HG02763 (cell line): ENCODE measurements around the gene PSMG1.

Experiments used
- ATAC-seq: cut with Tn5 transposase; IDR thresholded peaks from one replicate; pipeline ENCODE4 v1.9.1; 2021; ENCODE audit warnings: mild to moderate bottlenecking, moderate library complexity; ENCODE audit not compliant: unreplicated experiment

The PSMG1 gene

GRCh38 chr21:39189857-39190604 is 6.8 kb upstream of the PSMG1 start:
- no peak for ATAC-seq

GRCh38 chr21:39188521-39189139 is 5.4 kb upstream of the PSMG1 start:
- ATAC-seq: no peak

GRCh38 chr21:39187141-39187540 is 3.9 kb upstream of the PSMG1 start:
- ATAC-seq: no peak

GRCh38 chr21:39186676-39187075 is 3.4 kb upstream of the PSMG1 start:
- no peak for ATAC-seq

GRCh38 chr21:39185157-39185556 is 1.9 kb upstream of the PSMG1 start:
- no peak for ATAC-seq

GRCh38 chr21:39184050-39184980 is 1.1 kb upstream of the PSMG1 start:
- no peak for ATAC-seq

- ATAC-seq: peak; percentile 1
Measured at GRCh38 chr21:39182484-39183271, 573 bp downstream of the PSMG1 start.

GRCh38 chr21:39182016-39182415 is 1.2 kb downstream of the PSMG1 start:
- no peak for ATAC-seq

- ATAC-seq: no peak
Measured at GRCh38 chr21:39181205-39181818, 1.9 kb downstream of the PSMG1 start.

- ATAC-seq: no peak
Measured at GRCh38 chr21:39180429-39181019, 2.7 kb downstream of the PSMG1 start.

GRCh38 chr21:39178421-39178820 is 4.8 kb downstream of the PSMG1 start:
- no peak for ATAC-seq

GRCh38 chr21:39176271-39176709 is 7.0 kb downstream of the PSMG1 start:
- ATAC-seq: no peak

GRCh38 chr21:39175665-39176064 is 7.6 kb downstream of the PSMG1 start:
- no peak for ATAC-seq

GRCh38 chr21:39175154-39175553 is 8.1 kb downstream of the PSMG1 start:
- ATAC-seq: no peak

- no peak for ATAC-seq
Measured at GRCh38 chr21:39173716-39174680, 9.3 kb downstream of the PSMG1 start.

GRCh38 chr21:39169906-39170305 is 13.3 kb downstream of the PSMG1 start:
- ATAC-seq: no peak

- no peak for ATAC-seq
Measured at GRCh38 chr21:39168800-39169199, 14.5 kb downstream of the PSMG1 start.

GRCh38 chr21:39164523-39164922 is 18.7 kb downstream of the PSMG1 start:
- ATAC-seq: no peak

- ATAC-seq: no peak
Measured at GRCh38 chr21:39161064-39161463, 22.2 kb downstream of the PSMG1 start.
